SK-N-DZ (cell line): ENCODE measurements around the gene GALNT18.

Experiments used
- DNase-seq: peaks from one replicate; pipeline ENCODE4 v3.0.0-alpha.2; 2015; ENCODE audit warnings: low spot score
- small RNA-seq, 2 experiments: library from RNA; depleted of rRNA; stranded (forward); fragments of <200 nt; gene quantifications; one replicate each; pipeline ENCODE3, GENCODE V24; 2014

The GALNT18 gene

GRCh38 chr11:11244470-11245080 is 377.2 kb downstream of the GALNT18 start:
- no peak for DNase-seq

DNA sequence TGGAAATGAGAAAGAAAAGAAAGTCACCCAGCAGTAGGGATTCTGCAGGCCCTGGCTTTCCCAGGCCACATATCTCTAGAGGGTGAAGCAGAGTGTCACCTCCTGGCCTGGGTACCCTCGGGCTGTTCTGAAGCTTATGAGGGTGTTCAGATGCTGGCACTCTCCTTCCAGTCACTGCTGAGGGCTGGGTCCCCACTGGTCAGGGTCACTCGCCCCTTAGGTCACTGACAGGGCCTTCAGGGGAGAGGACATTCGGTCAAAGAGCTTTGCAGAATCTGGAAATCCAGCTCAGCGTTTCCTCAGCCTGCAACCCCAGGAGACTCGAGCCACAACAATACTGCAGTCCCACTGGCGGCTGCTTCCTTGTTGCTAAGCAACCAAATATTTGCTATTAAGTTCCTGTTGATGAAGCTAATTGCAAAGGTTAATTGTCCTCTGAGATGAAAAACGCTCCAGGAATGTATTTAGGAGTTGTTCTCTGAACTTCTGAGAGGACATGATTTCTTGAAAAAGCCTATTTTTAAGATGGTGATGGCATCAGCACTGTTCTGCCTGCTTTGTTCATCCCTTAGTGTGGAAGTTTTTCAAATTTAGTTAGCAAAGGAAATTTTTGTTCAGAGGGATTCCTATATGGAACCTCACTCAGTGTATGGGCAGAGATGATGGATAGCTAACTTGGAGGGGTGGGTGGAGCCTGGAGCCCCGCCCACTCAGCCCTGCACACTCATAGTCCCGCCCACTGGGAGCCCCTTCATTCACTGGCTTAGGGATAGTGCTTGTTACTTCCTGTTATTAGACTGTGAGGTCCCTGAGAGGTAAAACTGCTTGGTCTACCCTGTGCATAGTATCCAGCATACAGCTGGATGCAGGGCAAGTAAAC is 378.0 kb downstream of the GALNT18 start:
- DNase-seq: no peak

DNA sequence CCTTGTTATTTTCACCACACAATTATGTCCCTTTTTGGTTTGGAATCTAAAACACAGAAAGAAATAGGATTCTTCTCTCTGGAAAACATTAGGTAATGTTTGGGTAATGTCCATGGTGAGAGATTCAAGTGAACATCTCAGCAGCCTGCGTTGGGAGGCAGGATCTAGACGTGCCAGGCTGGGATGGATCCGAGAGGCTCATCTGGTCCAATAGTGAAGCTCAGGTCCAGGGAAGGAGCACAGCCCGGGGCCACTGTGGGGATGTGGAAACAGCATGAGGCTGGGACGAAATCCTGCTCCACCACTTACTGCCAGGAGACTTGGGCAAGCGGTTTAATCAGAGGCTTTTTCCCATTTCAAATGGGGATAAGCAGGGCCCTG is 378.6 kb downstream of the GALNT18 start:
- no peak for DNase-seq

- DNase-seq: no peak
Measured at GRCh38 chr11:11241284-11241683, 380.5 kb downstream of the GALNT18 start.

DNA sequence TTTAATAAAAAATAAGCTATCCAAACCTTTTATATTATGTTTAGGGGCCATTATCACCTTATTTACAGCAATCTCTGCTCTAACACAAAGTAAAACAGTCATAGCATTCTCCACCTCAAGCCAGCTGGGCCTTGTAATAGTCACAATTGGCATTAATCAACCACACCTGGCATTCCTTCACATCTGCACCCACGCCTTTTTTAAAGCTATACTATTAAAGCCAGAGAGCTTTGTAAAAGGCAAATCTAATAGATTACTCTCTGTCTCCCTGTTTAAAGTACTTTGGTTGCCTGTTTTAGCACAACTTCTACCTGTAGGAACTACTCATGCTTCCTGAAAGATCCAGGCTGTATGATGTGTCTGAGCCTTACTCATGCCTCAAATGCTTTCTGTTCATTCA is 381.8 kb downstream of the GALNT18 start:
- DNase-seq: no peak

DNA sequence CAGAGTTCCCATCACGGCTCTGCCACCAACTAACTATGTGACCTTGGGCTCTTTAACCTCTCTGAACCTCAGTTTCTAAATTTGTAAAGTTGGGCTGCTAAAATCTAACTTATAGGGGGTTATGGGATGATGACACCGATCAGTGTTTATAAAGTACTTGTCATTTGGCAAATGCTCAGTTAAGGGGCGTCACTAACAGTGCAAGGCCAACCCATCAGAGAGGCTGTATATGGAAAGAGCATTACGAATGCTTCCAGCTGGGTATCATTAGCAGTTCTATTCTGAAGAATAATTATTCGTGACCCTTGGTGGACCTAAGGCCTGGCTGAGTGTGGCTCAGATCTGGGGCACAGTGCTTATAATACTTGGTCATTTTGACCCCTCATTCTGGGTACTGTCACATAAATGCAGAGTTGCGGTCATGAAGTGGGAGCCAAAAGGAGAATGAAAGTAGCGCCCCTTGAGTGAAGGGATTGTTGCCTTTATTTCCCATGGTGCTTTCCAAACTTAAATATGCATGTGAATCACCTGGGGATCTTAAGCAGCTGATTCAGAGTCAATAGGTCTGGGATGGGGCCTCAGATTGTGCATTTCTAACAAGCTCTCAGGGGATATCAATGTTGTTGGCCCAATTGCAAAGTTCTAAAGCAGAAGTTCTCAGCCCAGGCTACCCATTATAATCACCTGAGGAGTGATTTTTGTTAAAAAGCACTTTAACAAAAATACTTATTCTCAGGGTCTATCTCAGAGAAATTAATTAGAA is 384.6 kb downstream of the GALNT18 start:
- DNase-seq: no peak

DNA sequence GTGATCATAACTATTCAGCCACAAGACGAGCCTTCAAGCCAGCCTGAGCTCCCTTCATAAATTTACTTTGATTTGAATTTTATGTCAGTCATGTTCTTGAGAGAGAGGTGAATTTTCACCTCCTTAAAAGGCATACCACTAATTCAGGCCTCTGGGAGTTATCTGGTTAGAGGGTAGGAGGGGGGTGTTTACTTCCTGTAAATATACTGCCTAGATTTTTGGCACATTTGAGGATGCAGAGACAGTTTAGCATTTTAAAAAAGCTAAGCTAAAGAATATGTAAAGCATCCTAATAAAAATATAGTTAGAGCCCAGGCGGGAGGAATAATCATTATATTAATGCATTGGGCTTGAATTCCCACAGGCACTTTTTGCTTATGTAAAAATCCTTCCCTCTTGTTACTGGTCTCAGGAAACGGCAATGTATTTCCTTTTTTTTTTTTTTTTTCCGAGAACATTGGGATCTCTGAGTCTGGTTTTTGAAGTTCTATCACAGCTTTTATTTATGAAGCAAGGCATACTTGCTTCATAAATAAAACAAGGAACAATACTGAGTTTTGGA is 385.2 kb downstream of the GALNT18 start:
- DNase-seq: no peak

GRCh38 chr11:11231763-11232162 is 390.0 kb downstream of the GALNT18 start:
- no peak for DNase-seq

DNA sequence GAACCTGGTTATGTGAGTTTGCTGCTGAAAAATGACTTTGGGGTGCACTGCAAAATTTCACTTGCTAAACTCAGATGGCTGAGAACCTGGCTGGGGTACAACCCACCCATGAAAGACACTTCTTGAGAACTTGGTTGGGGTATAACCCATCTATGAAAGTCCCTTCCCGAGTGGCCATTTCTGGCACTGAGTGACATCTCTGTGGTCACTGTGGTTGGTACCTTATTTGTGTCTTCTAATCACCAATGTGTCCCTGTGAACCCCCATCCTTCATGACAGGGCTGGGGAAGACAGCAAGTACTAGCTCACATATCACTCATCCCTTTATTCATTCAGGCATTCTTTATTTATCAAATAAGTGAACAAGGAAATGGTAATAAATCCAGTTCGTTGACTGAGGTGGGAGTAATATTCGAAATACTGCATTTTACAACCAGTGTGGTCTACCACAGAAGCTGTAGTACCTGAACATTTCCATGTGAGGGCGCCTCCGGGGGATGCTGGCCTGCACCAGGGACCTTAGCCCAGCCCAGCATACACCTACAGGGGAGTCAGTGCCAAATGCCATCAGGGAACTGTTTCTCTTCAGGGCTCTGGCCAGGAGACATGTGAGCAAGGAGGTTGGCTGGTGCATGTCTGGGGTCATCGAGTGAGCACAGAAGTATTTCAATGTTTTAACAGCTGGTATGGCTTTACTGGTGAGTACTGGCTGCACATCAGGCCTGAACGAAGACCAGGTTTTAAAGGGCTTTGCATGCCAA is 390.8 kb downstream of the GALNT18 start:
- DNase-seq: no peak

GRCh38 chr11:11230087-11230486 is 391.7 kb downstream of the GALNT18 start:
- DNase-seq: no peak

- DNase-seq: no peak
Measured at GRCh38 chr11:11229647-11230046, 392.2 kb downstream of the GALNT18 start.

GRCh38 chr11:11227296-11228085 is 394.3 kb downstream of the GALNT18 start:
- DNase-seq: no peak

Small RNAs within 50 kb of the gene (small RNA-seq; reads per million reads assigned to genes)
- gene MIR4299: 0 reads per million in 2 experiments
